ENCODE measurements around the gene CLECL1.

DNA sequence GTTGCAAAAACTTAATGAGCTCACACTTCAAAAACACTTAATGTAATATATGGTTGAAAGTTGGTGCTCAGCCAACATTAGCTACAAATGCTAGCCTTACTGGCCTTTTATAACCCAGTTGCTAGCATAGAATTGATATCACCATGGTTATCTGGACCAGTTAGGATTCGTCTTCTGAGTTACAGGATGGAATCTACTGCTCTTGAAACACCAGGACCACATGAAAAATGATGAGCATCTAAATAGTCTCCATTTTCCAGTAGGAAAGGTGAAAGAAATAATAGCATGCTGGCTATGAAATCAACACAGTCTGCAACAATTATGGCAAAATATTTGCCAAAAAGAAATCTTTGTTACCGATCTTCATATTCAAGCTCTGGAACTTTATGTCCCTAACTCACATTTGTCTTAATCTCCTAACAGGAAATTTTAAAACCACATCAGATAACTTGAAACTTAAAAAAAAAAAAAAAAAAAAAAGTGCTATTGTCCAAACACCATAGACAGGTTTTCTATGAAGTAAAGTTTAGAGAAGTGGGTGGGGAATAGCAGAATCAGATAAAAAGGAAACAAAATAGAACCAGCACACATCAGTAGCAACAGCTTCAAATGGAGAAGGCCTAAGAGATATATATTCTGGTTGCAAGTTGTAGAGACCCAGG, 40.5 kb upstream of the CLECL1 start:
- TF ChIP-seq, protein P1, sequence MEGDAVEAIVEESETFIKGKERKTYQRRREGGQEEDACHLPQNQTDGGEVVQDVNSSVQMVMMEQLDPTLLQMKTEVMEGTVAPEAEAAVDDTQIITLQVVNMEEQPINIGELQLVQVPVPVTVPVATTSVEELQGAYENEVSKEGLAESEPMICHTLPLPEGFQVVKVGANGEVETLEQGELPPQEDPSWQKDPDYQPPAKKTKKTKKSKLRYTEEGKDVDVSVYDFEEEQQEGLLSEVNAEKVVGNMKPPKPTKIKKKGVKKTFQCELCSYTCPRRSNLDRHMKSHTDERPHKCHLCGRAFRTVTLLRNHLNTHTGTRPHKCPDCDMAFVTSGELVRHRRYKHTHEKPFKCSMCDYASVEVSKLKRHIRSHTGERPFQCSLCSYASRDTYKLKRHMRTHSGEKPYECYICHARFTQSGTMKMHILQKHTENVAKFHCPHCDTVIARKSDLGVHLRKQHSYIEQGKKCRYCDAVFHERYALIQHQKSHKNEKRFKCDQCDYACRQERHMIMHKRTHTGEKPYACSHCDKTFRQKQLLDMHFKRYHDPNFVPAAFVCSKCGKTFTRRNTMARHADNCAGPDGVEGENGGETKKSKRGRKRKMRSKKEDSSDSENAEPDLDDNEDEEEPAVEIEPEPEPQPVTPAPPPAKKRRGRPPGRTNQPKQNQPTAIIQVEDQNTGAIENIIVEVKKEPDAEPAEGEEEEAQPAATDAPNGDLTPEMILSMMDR (IDR thresholded peaks at IDR 0.05; ENCODE audit: extremely low read depth in 1 of 2, insufficient read depth in 1 of 2, low read depth in 1 of 2, low read length in 2 of 2): no peak
- TF ChIP-seq EZH2 (IDR thresholded peaks at IDR 0.05; ENCODE audit: borderline replicate concordance, low read depth, low read length, severe bottlenecking): no peak
